Skin of body (tissue), 2 donors: ENCODE data around the gene HRC. TPM values are rescaled to one million over a fixed set of nuclear protein-coding genes. Genes with fewer than 3 reads are reported as not detected.
"Not testable (repeated sequence)": the region's sequence is repeated elsewhere in the genome, so short reads cannot be mapped to it uniquely, and the experiment has no call there.

Experiments used
- DNase-seq: peaks from one replicate; lab custom pipeline; 2025; lab: John Stamatoyannopoulos, UW
- total RNA-seq: library from RNA; depleted of rRNA; stranded (reverse); fragments of >200 nt; gene quantifications from one replicate; pipeline ENCODE4 v1.2.3, GENCODE V29; 2014

HRC gene
- total RNA-seq, 1 donor from 2014 or later = 13.6 TPM

GRCh38 chr19:49160450-49161189 lies 5.4 kb upstream of the HRC start:
- no peak for DNase-seq

DNA sequence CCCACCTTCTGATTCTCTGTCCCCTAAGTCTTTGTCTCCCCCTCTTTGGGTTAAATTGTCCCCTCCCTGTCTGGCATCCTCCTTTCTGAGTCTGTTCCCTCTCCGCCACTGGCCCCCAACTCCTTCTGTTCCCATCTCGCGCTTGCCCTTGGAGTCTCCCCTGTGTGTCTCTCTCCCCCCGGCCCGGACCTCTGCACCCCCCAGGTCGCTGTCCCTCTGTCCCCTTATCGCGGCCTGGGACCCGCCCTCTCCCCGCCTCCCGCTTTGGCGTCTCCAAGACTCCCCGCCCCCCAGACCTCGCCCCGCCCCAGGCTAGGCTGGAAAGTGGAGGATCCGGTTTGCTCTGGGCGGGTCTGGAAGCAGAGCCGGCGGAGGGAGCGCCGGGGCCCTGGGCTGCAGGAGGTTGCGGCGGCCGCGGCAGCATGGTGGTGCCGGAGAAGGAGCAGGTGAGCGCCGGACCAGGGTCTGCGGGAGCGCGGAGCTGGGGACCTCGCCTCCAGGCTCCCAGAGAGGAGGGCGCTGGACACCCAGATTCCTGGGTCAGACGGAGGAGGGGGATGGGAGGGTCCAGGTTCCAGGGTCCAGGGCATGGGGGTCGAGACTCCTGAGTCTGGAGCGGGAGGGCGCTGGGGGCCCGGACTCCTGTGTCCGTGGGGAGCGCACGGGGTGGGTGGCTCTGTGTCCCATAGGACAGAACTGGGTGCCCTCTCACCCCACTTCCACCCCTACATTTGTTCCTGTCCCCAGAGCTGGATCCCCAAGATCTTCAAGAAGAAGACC lies 2.4 kb upstream of the HRC start, which contains the start of gene TRPM4:
Gene TRPM4 (plus strand): TSS at position 348 of the 780 bp plus-strand sequence. CDS start 75 bp downstream, at position 423.
- peak; percentile 65 for DNase-seq

GRCh38 chr19:49155820-49156346 lies 687 bp upstream of the HRC start:
- DNase-seq = peak; percentile 38

- DNase-seq = no peak
These were observed 917 bp downstream of the HRC start for GRCh38 chr19:49154279-49154678.

GRCh38 chr19:49153167-49153809 lies 1.9 kb downstream of the HRC start:
- no peak for DNase-seq

- no peak for DNase-seq
These were observed 3.1 kb downstream of the HRC start for GRCh38 chr19:49152119-49152550.

DNA sequence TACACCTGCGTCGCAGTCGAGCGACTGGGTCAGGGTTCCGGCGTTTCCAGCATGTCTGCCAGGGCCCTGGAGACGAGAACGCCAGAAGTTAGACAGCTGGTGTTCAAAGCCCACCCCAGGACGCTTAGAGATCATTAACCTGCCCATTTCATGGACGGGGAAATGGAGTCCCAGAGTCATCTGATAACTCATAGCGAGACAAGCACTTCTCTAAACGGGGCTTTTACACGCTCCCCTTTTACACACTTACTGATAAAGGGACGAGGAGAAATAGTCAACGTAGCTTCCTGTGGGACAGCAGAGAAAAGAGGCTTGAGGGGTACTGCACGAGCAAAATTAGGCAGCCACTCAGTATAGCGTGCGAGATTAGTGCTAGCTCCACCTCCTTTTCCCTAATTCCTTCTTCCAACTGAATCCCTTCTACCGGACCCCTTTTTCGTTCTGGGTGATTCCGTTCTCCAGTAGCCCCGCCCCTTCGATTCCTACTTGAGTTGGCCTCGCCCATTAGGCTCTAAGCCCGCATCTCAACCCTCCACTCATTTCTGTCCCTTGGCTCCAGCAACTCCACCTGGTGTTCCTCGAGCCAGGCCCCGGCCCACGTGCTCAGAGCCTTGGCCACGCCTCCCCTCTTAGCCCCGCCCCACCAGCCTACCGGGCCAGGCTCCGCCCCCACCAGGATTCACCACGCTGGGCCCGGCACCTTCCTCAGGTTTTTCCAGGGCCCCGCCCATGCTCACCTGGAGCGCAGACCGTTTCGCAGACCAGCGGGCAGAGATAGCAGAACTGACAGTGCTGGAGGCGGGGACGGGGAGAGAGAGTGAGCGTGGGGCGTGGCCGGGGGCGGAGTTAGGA lies 3.7 kb downstream of the HRC start:
- peak; percentile 58 for DNase-seq

- no peak for DNase-seq
These were observed 4.3 kb downstream of the HRC start for GRCh38 chr19:49150944-49151243.

DNA sequence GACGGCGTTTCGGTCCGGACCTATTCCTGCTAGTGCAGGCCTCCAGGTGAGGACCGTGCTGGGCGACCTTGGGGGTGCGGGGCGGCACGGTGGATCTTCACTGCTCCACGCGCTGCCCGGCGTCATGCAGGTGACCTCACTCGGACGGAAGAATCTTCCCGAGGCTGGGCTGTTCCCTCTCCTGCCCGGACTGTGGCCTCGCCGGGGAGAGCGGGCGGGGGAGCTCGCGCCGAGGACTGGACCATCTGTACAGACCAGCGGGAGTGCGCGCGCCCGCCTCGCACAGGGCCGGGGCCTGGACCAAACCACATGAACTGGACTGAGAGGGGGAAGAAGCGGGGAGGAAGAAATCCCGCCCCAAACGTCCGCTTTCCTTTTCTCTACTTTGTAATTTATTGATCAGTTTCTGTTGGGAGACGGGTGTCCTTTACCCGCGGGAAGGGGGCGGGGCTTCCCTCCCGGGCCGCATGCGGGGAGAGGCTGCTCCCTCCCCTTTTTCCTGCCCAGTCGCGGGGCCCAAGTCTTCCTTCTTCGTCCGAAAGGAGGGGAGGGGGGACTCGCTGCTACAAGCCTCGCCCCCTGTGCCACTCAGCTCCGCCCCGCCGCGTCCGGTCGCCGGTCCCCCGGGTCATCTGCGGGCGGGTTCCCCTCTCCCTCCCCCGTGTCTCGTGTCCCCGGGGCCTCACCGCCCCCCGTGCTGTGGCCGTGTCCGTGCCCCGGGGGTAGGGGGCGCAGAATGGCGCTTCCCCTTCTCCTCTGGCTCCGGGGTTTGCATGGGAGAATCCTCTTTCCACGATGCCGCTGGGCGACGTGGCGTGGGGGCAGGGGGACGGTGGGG lies 4.9 kb downstream of the HRC start:
- DNase-seq = peak; percentile 93

DNA sequence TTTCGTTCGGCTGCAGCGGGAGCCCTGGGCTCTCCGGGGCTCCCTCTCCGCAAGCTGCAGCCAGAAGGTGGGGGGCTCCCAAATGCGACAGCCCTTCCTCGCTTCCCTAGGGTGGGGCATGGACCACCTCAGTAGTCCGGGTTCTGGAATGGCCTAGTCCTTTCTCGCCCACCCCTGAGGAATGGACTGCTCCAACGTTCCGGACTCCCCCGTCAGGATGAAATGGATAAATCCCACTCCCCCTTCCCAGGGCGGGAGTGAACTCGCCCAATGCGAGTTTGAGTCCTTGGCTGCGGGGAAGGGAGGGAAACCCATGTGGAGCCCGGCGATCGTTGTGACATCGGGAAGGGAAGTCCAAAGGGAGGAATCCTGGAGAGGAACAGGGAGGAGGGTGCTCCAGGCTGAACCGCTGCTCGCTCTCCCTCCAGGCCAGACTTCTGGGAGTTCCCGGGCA lies 5.5 kb downstream of the HRC start:
- DNase-seq = peak; percentile 87

GRCh38 chr19:49148784-49149651 lies 6.2 kb downstream of the HRC start:
- DNase-seq = peak; percentile 87

- DNase-seq = no peak
These were observed 7.0 kb downstream of the HRC start for GRCh38 chr19:49148044-49148682.

DNA sequence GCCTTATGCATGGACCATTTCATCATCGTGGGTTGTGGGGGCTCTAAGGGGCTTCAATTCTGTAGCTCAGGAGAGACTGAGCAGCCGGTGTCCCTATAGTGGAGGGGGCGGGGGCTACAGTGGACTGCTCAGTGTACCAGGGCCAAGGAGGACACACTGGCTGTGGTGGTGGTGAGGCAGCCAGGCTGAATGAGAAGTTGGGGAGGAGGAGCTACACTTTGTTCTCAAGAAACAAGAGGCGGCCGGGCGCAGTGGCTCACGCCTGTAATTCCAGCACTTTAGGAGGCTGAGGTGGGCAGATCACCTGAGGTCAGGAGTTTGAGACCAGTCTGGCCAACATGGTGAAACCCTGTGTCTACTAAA lies 8.8 kb downstream of the HRC start:
- DNase-seq = not testable (repeated sequence)

DNA sequence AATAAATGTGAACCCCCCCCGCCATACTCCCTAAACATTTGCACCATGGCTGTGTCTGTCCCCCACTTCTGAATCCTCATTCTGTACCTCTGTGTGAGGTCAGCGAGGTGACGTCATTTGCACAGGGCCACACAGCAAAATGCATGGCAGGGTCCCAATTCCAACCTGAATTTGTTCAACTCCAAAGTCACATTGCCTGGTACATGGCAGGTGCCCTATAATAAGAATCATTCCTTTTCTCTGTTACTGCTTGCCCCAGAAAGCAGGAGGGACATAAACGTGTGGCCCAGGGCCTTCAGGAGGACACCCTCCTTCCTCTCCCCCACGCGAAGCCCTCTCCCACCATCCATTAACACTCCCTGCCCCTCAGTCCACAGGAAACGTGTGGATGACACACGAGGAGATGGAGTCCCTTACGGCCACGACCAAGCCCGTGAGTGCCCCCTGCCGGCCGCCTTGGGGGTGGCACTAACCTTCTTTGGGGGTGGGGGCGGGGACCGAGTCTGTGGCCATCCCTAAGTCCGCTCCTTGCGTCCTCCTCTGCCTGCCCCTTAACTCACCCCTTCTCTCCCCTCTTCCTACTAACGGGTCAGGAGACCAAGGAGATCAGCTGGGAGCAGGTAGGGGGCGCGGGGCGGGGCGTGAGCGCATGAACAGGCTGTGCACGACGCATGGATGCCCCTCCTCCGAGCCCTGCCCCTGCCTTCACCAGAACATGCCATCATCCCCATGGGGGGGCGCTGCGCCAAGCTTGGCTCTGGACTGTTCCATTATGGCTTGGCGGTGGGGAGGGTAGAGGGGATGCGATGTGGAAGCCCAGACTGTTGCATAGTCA lies 9.4 kb downstream of the HRC start:
- DNase-seq = peak; percentile 27

GRCh38 chr19:49142866-49143335 lies 12.3 kb downstream of the HRC start:
- peak; percentile 87 for DNase-seq

DNA sequence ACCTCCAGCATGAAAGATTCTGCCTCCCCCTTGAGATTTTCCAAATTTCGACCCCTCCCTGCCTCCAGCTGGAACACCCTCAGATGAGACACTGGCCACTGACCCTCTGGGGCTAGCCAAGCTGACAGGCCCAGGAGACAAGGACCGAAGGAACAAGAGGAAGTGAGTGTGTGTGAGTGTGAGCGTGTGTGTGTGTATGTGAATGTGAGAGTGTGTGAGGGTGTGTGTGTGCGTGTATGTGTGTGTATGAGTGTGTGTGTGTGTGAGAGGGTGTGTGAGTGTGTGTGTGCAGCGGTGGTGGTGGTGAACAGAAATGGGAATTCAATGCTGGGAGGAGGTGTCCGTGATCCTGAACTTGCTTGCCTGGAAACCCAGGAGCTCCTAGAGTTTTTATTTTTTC lies 13.8 kb downstream of the HRC start:
- DNase-seq = no peak

GRCh38 chr19:49140951-49141350 lies 14.2 kb downstream of the HRC start:
- DNase-seq = no peak

DNA sequence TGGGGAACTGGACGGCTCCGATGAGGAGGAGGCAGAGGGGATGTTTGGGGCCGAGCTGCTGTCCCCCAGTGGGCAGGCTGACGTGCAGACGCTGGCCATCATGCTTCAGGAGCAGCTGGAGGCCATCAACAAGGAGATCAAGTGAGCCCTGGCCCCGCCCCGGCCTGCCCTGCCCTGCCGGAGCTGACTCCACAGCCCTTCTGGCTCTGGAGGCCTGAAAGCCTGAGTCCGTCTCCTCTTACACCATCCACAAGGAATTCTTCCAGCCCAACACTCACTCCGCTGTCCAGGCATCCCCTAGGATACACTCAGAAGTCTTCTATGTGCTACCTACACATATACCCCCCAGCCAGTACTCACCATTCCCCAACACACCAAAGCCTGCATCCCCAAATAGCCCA lies 18.4 kb downstream of the HRC start:
- DNase-seq = no peak
